ENCODE measurements around the gene DAP. TPM values are rescaled to one million over a fixed set of nuclear protein-coding genes. Genes with fewer than 3 reads are reported as not detected.

Gene DAP
- total and polyA plus RNA-seq, 2 of the 4 experiments (the other 2 are of a cell fraction), result 49.6 to 189 TPM

DNA sequence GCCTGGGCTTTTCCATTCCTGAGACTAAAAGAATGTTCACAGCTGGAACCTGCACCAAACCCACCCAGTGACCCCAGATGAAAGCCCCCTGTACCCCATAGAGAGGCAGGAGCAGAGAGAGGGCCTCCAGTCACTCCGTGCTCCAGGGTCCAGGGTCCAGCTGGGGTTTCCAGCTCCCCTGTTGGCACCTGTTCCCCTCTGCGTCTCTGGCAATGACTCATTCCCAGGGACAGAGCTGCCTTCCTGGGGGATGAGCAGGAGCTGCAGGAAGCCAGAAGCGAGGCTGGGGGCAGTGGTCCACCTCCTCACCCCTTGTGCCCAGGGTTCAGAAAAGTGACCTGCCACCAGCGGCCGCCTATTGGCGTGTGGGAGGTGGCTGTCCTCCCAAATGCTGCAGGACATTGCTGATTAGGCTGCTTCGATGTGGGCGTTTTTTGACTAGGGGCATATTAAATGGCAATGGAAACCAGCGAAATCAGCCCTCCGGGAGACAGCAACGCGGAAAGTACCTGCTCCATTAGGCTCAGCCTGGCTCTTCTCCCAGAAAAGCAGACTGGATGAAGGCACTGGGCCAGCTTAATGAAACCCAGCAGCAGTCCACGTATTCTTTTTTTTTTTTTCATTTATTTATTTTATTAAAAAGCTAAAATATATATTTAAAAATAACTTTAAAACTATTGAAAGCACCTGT is 97.4 kb downstream of the DAP start:
- POLR2A ChIA-PET (ENCODE audit: unreplicated experiment), result no interaction called here
- Histone ChIP-seq H2AFZ (replicated peaks; ENCODE audit: low read length, poor library complexity) (peak overlapping the region; percentile 32), H2BK5ac (ENCODE audit: low read depth, low read length, poor library complexity, severe bottlenecking) (no peak overlapping the region), H3K14ac (replicated peaks; ENCODE audit: low read depth, low read length) (no peak overlapping the region), H2AK5ac (ENCODE audit: low read depth, low read length) (no peak overlapping the region), H2BK20ac (ENCODE audit: low read depth, low read length) (no peak overlapping the region), H3K36me3 (ENCODE audit: control insufficient read depth, insufficient read depth, low read length) (no peaks in the 10 kb centered on the region), H3K9ac (ENCODE audit: low read depth, low read length) (no peak overlapping the region), H2BK15ac (ENCODE audit: low read depth, low read length) (no peak overlapping the region), H3K27me3 (ENCODE audit: control insufficient read depth, insufficient read depth, low read length) (no peaks in the 10 kb centered on the region; the same call in 1 of the 2 replicates), H3K4me3 (ENCODE audit: insufficient read depth, low read depth, low read length) (no peak overlapping the region), H4K5ac (ENCODE audit: low read depth, low read length) (no peak overlapping the region), H3K9me3 (ENCODE audit: control insufficient read depth, insufficient read depth, low read length) (peaks cover 1% of the 10 kb centered on the region), H3K18ac (ENCODE audit: low read depth, low read length) (no peak overlapping the region), H3K56ac (ENCODE audit: extremely low read depth, insufficient read depth, low read length) (no peak overlapping the region), H3K4me1 (ENCODE audit: control insufficient read depth, insufficient read depth, low read length) (no peaks in the 10 kb centered on the region; the same call in 1 of the 2 replicates), H4K8ac (ENCODE audit: low read depth in 2 of 2, low read length in 2 of 2) (no peak overlapping the region), H3K27ac (ENCODE audit: insufficient read depth, low read length) (no peak overlapping the region), H2BK120ac (ENCODE audit: low read depth, low read length) (no peak overlapping the region), H2AK9ac (replicated peaks; ENCODE audit: low read depth, low read length, poor library complexity) (peak overlapping the region; percentile 55), H3K4ac (ENCODE audit: low read depth, low read length) (no peak overlapping the region), H3K23ac (ENCODE audit: low read depth, low read length) (no peak overlapping the region), H4K91ac (ENCODE audit: insufficient read depth, low read depth, low read length) (no peak overlapping the region), H3K4me2 (ENCODE audit: low read depth, low read length) (no peak overlapping the region), H3K9me1 (ENCODE audit: insufficient read depth, low read length) (no peaks in the 10 kb centered on the region), H4K20me1 (ENCODE audit: insufficient read depth, low read length) (no peaks in the 10 kb centered on the region), H3K79me1 (ENCODE audit: low read depth in 1 of 2, low read length in 2 of 2) (no peaks in the 10 kb centered on the region)
- ATAC-seq (ENCODE audit: low read depth), result 0 out of 2 replicates have a peak, but pooled peaks have one; percentile 25
- in situ Hi-C loops (cut with MboI; ENCODE audit: low sequenced_read_pairs) (no loop called here), dilution Hi-C loops (cut with HindIII; ENCODE audit: low sequenced_read_pairs, unreplicated experiment) (no loop called here), intact Hi-C loops (cut with micrococcal nuclease) (no loop called here)
- no peak for TF ChIP-seq MAZ (IDR thresholded peaks at IDR 0.05; ENCODE audit: borderline replicate concordance, low read depth, low read length)
- TF ChIP-seq, protein P1, sequence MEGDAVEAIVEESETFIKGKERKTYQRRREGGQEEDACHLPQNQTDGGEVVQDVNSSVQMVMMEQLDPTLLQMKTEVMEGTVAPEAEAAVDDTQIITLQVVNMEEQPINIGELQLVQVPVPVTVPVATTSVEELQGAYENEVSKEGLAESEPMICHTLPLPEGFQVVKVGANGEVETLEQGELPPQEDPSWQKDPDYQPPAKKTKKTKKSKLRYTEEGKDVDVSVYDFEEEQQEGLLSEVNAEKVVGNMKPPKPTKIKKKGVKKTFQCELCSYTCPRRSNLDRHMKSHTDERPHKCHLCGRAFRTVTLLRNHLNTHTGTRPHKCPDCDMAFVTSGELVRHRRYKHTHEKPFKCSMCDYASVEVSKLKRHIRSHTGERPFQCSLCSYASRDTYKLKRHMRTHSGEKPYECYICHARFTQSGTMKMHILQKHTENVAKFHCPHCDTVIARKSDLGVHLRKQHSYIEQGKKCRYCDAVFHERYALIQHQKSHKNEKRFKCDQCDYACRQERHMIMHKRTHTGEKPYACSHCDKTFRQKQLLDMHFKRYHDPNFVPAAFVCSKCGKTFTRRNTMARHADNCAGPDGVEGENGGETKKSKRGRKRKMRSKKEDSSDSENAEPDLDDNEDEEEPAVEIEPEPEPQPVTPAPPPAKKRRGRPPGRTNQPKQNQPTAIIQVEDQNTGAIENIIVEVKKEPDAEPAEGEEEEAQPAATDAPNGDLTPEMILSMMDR (conservative IDR thresholded peaks at IDR 0.05; ENCODE audit: low read depth, low read length), result no peak
- TF ChIP-seq MXI1 (IDR thresholded peaks at IDR 0.05; ENCODE audit: borderline replicate concordance, low read depth, low read length), result no peak
- no peak for TF ChIP-seq MAFK (IDR thresholded peaks at IDR 0.05; ENCODE audit: low read depth, low read length)
- TF ChIP-seq, protein P2, sequence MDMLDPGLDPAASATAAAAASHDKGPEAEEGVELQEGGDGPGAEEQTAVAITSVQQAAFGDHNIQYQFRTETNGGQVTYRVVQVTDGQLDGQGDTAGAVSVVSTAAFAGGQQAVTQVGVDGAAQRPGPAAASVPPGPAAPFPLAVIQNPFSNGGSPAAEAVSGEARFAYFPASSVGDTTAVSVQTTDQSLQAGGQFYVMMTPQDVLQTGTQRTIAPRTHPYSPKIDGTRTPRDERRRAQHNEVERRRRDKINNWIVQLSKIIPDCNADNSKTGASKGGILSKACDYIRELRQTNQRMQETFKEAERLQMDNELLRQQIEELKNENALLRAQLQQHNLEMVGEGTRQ (IDR thresholded peaks at IDR 0.05; ENCODE audit: low read depth, low read length), result no peak
- no peak for TF ChIP-seq POLR2A (IDR thresholded peaks at IDR 0.05; ENCODE audit: low read depth, low read length)
- no peak for TF ChIP-seq SMC3 (IDR thresholded peaks at IDR 0.05; ENCODE audit: low read depth, low read length)
- no peak for TF ChIP-seq RAD21 (IDR thresholded peaks at IDR 0.05; ENCODE audit: low read length)
- TF ChIP-seq RFX5 (IDR thresholded peaks at IDR 0.05; ENCODE audit: low read depth, low read length), result no peak
- TF ChIP-seq BHLHE40 (IDR thresholded peaks at IDR 0.05; ENCODE audit: low read depth, low read length), result no peak
- no peak for TF ChIP-seq NFE2L2 (IDR thresholded peaks at IDR 0.05; ENCODE audit: low read depth, low read length)
- TF ChIP-seq CHD1 (IDR thresholded peaks at IDR 0.05; ENCODE audit: low read depth, low read length), result no peak
- no peak for TF ChIP-seq ELK1 (IDR thresholded peaks at IDR 0.05; ENCODE audit: borderline replicate concordance, low read depth, low read length)
- no peak for TF ChIP-seq RCOR1 (IDR thresholded peaks at IDR 0.05; ENCODE audit: insufficient replicate concordance, low read length)
- no peak for TF ChIP-seq FOS (IDR thresholded peaks at IDR 0.05; ENCODE audit: low read depth, low read length)
- no peak for TF ChIP-seq CEBPB (IDR thresholded peaks at IDR 0.05; ENCODE audit: low read depth, low read length)
- peak; percentile 64 for DNase-seq
- 35% methylated on average over 8 of the region's 13 CpGs; no CpG with 5 or more reads in 1 of the 2 experiments for WGBS, 2 experiments (ENCODE audit: extremely low coverage in 2 of 2, insufficient read length in 1 of 2)
- no TSS peak for BruUV-seq (replicated peaks)
- CTCF ChIA-PET, result interaction anchor here (1.0 kb wide), 1 partner anchor 9 kb away, joined by 3 read pairs; no protein-coding TSS in a partner anchor
